H7 (cell line): ENCODE data around the gene DHRS13. TPM values are rescaled to one million over a fixed set of nuclear protein-coding genes. Genes with fewer than 3 reads are reported as not detected.
A peak's percentile ranks its signal among the peaks of the same experiment; 100 is the strongest.
"Not testable (repeated sequence)": the region's sequence is repeated elsewhere in the genome, so short reads cannot be mapped to it uniquely, and the experiment has no call there.

Experiments used
- DNase-seq: peaks from one replicate; pipeline ENCODE4 v3.0.0; 2012
- H3K27me3 ChIP-seq: 2 replicates; pipeline ENCODE4 v1.6.0; 2011; ENCODE audit warnings: mild to moderate bottlenecking, low read length; ENCODE audit not compliant: control insufficient read depth, insufficient read depth
- H3K36me3 ChIP-seq: replicated peaks from 2 replicates; pipeline ENCODE4 v1.5.1; 2011; ENCODE audit warnings: low read length; ENCODE audit not compliant: control insufficient read depth, insufficient read depth
- H3K4me3 ChIP-seq: 2 replicates; pipeline ENCODE4 v1.5.1; 2011; ENCODE audit warnings: low read depth, mild to moderate bottlenecking, control low read depth, low read length, moderate library complexity; ENCODE audit not compliant: insufficient read depth
- total RNA-seq: library from RNA; depleted of rRNA; stranded (reverse); fragments of >200 nt; shearing (Covaris generic); gene quantifications from 2 replicates; pipeline ENCODE4 v1.2.3, GENCODE V29; 2014

The DHRS13 gene
- total RNA-seq, 1 experiment from 2014 or later, result 11.9 TPM

GRCh38 chr17:28901866-28902818, 737 bp downstream of the DHRS13 start:
- peak; percentile 87 for DNase-seq
- H3K4me3 ChIP-seq, result peak overlapping the region; percentile 72
- H3K36me3 ChIP-seq, result peaks cover 13% of the 10 kb centered on the region
- no peaks in the 10 kb centered on the region; the same call in 1 of the 2 replicates for H3K27me3 ChIP-seq

GRCh38 chr17:28900986-28901726, 1.7 kb downstream of the DHRS13 start:
- H3K36me3 ChIP-seq, result peaks cover 5% of the 10 kb centered on the region
- no peaks in the 10 kb centered on the region; the same call in 1 of the 2 replicates for H3K27me3 ChIP-seq
- peak; percentile 42 for DNase-seq
- no peak overlapping the region for H3K4me3 ChIP-seq

- Histone ChIP-seq H3K27me3 (no peaks in the 10 kb centered on the region; the same call in 1 of the 2 replicates), H3K36me3 (peaks cover 3% of the 10 kb centered on the region), H3K4me3 (no peak overlapping the region)
- DNase-seq, result no peak
These were observed 3.6 kb downstream of the DHRS13 start for GRCh38 chr17:28899212-28899815.

- Histone ChIP-seq H3K4me3 (no peak overlapping the region), H3K36me3 (peaks cover 3% of the 10 kb centered on the region), H3K27me3 (no peaks in the 10 kb centered on the region; the same call in 1 of the 2 replicates)
- DNase-seq, result peak; percentile 39
These were observed 4.3 kb downstream of the DHRS13 start for GRCh38 chr17:28898527-28898955.

- DNase-seq, result no peak
- H3K4me3 ChIP-seq, result peak overlapping the region; percentile 98
- H3K36me3 ChIP-seq, result peaks cover 3% of the 10 kb centered on the region
- H3K27me3 ChIP-seq, result no peaks in the 10 kb centered on the region; the same call in 1 of the 2 replicates
These were observed 4.9 kb downstream of the DHRS13 start for GRCh38 chr17:28897769-28898526.

- DNase-seq, result peak; percentile 95
- peak within 1 kb of the TSS; percentile 98 for H3K4me3 ChIP-seq
- no peaks in the 10 kb centered on the region; the same call in 1 of the 2 replicates for H3K27me3 ChIP-seq
- H3K36me3 ChIP-seq, result peaks cover 3% of the 10 kb centered on the region
These were observed 5.8 kb downstream of the DHRS13 start, which contains the start of gene FLOT2 for GRCh38 chr17:28896884-28897768. Gene FLOT2, minus strand, starts transcription at chr17:28897733. Its CDS starts 159 bp downstream, at chr17:28897574.

- Histone ChIP-seq H3K27me3 (no peaks in the 10 kb centered on the region), H3K36me3 (peaks cover 3% of the 10 kb centered on the region), H3K4me3 (peak overlapping the region; percentile 98)
- no peak for DNase-seq
These were observed 6.4 kb downstream of the DHRS13 start for GRCh38 chr17:28896491-28896883.

- peak overlapping the region; percentile 98 for H3K4me3 ChIP-seq
- H3K27me3 ChIP-seq, result no peaks in the 10 kb centered on the region
- DNase-seq, result no peak
- H3K36me3 ChIP-seq, result peaks cover 3% of the 10 kb centered on the region
These were observed 7.0 kb downstream of the DHRS13 start for GRCh38 chr17:28895794-28896447.

GRCh38 chr17:28893248-28894183, 9.4 kb downstream of the DHRS13 start:
- H3K36me3 ChIP-seq, DNase-seq, H3K4me3 ChIP-seq, H3K27me3 ChIP-seq: not testable (repeated sequence)

- H3K27me3 ChIP-seq, result no peaks in the 10 kb centered on the region
- DNase-seq, result no peak
- H3K36me3 ChIP-seq, result no peaks in the 10 kb centered on the region; the same call in none of the 2 replicates
- no peak overlapping the region for H3K4me3 ChIP-seq
These were observed 10.9 kb downstream of the DHRS13 start for GRCh38 chr17:28892024-28892423.

GRCh38 chr17:28891201-28891600, 11.7 kb downstream of the DHRS13 start:
- Histone ChIP-seq H3K36me3 (no peaks in the 10 kb centered on the region; the same call in none of the 2 replicates), H3K4me3 (no peak overlapping the region), H3K27me3 (no peaks in the 10 kb centered on the region)
- no peak for DNase-seq

- H3K4me3 ChIP-seq, result no peak overlapping the region
- DNase-seq, result no peak
- H3K27me3 ChIP-seq, result no peaks in the 10 kb centered on the region
- peaks cover 1% of the 10 kb centered on the region; the same call in 1 of the 2 replicates for H3K36me3 ChIP-seq
These were observed 12.9 kb downstream of the DHRS13 start for GRCh38 chr17:28889996-28890395.
